Neuron (in vitro differentiated cells): ENCODE measurements around the gene SH3D21.

ENCODE experiments used
- H2AFZ ChIP-seq: one replicate; pipeline ENCODE4 v1.6.1; 2013; ENCODE audit warnings: low read depth, mild to moderate bottlenecking, inconsistent platforms, low read length, moderate library complexity
- H3K27me3 ChIP-seq: one replicate; pipeline ENCODE4 v1.6.1; 2013; ENCODE audit warnings: low read length; ENCODE audit not compliant: insufficient read depth
- H3K36me3 ChIP-seq: one replicate; pipeline ENCODE4 v1.6.1; 2013; ENCODE audit warnings: low read length; ENCODE audit not compliant: insufficient read depth
- H3K4me1 ChIP-seq: one replicate; pipeline ENCODE4 v1.6.1; 2013; ENCODE audit warnings: low read length; ENCODE audit not compliant: insufficient read depth
- H3K4me3 ChIP-seq: 2 replicates; pipeline ENCODE4 v1.5.1; 2013; ENCODE audit warnings: mild to moderate bottlenecking, low read length, moderate library complexity
- H3K9me3 ChIP-seq: one replicate; pipeline ENCODE4 v1.6.1; 2013; ENCODE audit warnings: low read length

Gene SH3D21

GRCh38 chr1:36306902-36307456 is 811 bp downstream of the SH3D21 start:
- Histone ChIP-seq H3K4me3 (no peak overlapping the region), H3K9me3 (no peaks in the 10 kb centered on the region), H3K27me3 (no peaks in the 10 kb centered on the region), H3K36me3 (peaks cover 60% of the 10 kb centered on the region), H2AFZ (no peak overlapping the region), H3K4me1 (peaks cover 3% of the 10 kb centered on the region)

- peaks cover 3% of the 10 kb centered on the region for H3K4me1 ChIP-seq
- H3K36me3 ChIP-seq: peaks cover 55% of the 10 kb centered on the region
- no peak overlapping the region for H3K4me3 ChIP-seq
- no peaks in the 10 kb centered on the region for H3K27me3 ChIP-seq
- no peaks in the 10 kb centered on the region for H3K9me3 ChIP-seq
- no peak overlapping the region for H2AFZ ChIP-seq
Observed at GRCh38 chr1:36307601-36308330, 1.6 kb downstream of the SH3D21 start.

- Histone ChIP-seq H3K4me3 (no peak overlapping the region), H3K36me3 (peaks cover 45% of the 10 kb centered on the region)
Observed at GRCh38 chr1:36309397-36309796, 3.2 kb downstream of the SH3D21 start.

GRCh38 chr1:36320291-36320761 is 14.2 kb downstream of the SH3D21 start:
- H3K36me3 ChIP-seq: peaks cover 41% of the 10 kb centered on the region
- peaks cover 20% of the 10 kb centered on the region for H3K4me1 ChIP-seq
- no peak overlapping the region for H3K4me3 ChIP-seq
- H2AFZ ChIP-seq: no peak overlapping the region
- no peaks in the 10 kb centered on the region for H3K27me3 ChIP-seq
- no peaks in the 10 kb centered on the region for H3K9me3 ChIP-seq

More at GRCh38 chr1:36309397-36309796, 3.2 kb downstream of the SH3D21 start:
- Histone ChIP-seq H3K9me3 (no peaks in the 10 kb centered on the region), H3K27me3 (no peaks in the 10 kb centered on the region), H2AFZ (no peak overlapping the region), H3K4me1 (no peaks in the 10 kb centered on the region)

- H3K4me3 ChIP-seq: no peak overlapping the region
- no peak overlapping the region for H2AFZ ChIP-seq
- no peaks in the 10 kb centered on the region for H3K9me3 ChIP-seq
- peaks cover 20% of the 10 kb centered on the region for H3K4me1 ChIP-seq
- peaks cover 38% of the 10 kb centered on the region for H3K36me3 ChIP-seq
- no peaks in the 10 kb centered on the region for H3K27me3 ChIP-seq
Observed at GRCh38 chr1:36320767-36321118, 14.6 kb downstream of the SH3D21 start.

- peaks cover 20% of the 10 kb centered on the region for H3K4me1 ChIP-seq
- H3K9me3 ChIP-seq: no peaks in the 10 kb centered on the region
- no peak overlapping the region for H2AFZ ChIP-seq
- no peaks in the 10 kb centered on the region for H3K27me3 ChIP-seq
- no peak overlapping the region for H3K4me3 ChIP-seq
- H3K36me3 ChIP-seq: peaks cover 36% of the 10 kb centered on the region
Observed at GRCh38 chr1:36321119-36321951, 15.2 kb downstream of the SH3D21 start.

- Histone ChIP-seq H3K4me1 (peaks cover 20% of the 10 kb centered on the region), H2AFZ (no peak overlapping the region), H3K9me3 (no peaks in the 10 kb centered on the region), H3K4me3 (no peak overlapping the region), H3K27me3 (no peaks in the 10 kb centered on the region), H3K36me3 (peaks cover 27% of the 10 kb centered on the region)
Observed at GRCh38 chr1:36322041-36322785, 16.0 kb downstream of the SH3D21 start.

GRCh38 chr1:36322786-36323635 is 16.8 kb downstream of the SH3D21 start:
- H3K36me3 ChIP-seq: peaks cover 24% of the 10 kb centered on the region
- no peaks in the 10 kb centered on the region for H3K27me3 ChIP-seq
- no peaks in the 10 kb centered on the region for H3K9me3 ChIP-seq
- no peak overlapping the region for H2AFZ ChIP-seq
- H3K4me3 ChIP-seq: peak overlapping the region; percentile 45
- H3K4me1 ChIP-seq: peaks cover 20% of the 10 kb centered on the region

GRCh38 chr1:36323636-36324352 is 17.6 kb downstream of the SH3D21 start, which contains the start of gene EVA1B:
Gene EVA1B, minus strand, starts transcription at chr1:36323645. Its CDS starts 608 bp downstream, at chr1:36323037.
- Histone ChIP-seq H3K9me3 (no peaks in the 10 kb centered on the region), H3K4me1 (peaks cover 20% of the 10 kb centered on the region), H3K4me3 (peak within 1 kb of the TSS; percentile 46), H3K27me3 (no peaks in the 10 kb centered on the region), H3K36me3 (peaks cover 24% of the 10 kb centered on the region), H2AFZ (no peak within 1 kb of the TSS)

- no peak overlapping the region for H2AFZ ChIP-seq
- H3K27me3 ChIP-seq: no peaks in the 10 kb centered on the region
- peaks cover 19% of the 10 kb centered on the region for H3K36me3 ChIP-seq
- H3K4me1 ChIP-seq: peaks cover 20% of the 10 kb centered on the region
- peak overlapping the region; percentile 46 for H3K4me3 ChIP-seq
- no peaks in the 10 kb centered on the region for H3K9me3 ChIP-seq
Observed at GRCh38 chr1:36324353-36324703, 18.2 kb downstream of the SH3D21 start.

- Histone ChIP-seq H3K4me1 (peaks cover 17% of the 10 kb centered on the region), H3K4me3 (no peak overlapping the region), H2AFZ (no peak overlapping the region), H3K36me3 (peaks cover 5% of the 10 kb centered on the region), H3K9me3 (no peaks in the 10 kb centered on the region), H3K27me3 (no peaks in the 10 kb centered on the region)
Observed at GRCh38 chr1:36326499-36326898, 20.3 kb downstream of the SH3D21 start.
